Mesodermal cell (in vitro differentiated cells): ENCODE results near the gene CPEB4. TPM values are rescaled to one million over a fixed set of nuclear protein-coding genes. Genes with fewer than 3 reads are reported as not detected.

ENCODE experiments used
- H3K27ac ChIP-seq: 2 replicates; pipeline ENCODE4 v1.7.0; 2013; ENCODE audit warnings: mild to moderate bottlenecking, low read depth, low read length, moderate library complexity; ENCODE audit not compliant: severe bottlenecking
- H3K36me3 ChIP-seq: 2 replicates; pipeline ENCODE4 v1.7.1; 2013; ENCODE audit warnings: mild to moderate bottlenecking, low read length, moderate library complexity; ENCODE audit not compliant: control insufficient read depth, insufficient read depth
- H3K4me1 ChIP-seq: one replicate; pipeline ENCODE4 v1.7.1; 2013; ENCODE audit warnings: mild to moderate bottlenecking, low read length; ENCODE audit not compliant: insufficient read depth, control insufficient read depth, poor library complexity, severe bottlenecking
- H3K4me3 ChIP-seq: 2 replicates; pipeline ENCODE4 v1.7.0; 2013; ENCODE audit warnings: low read length, control low read depth, mild to moderate bottlenecking; ENCODE audit not compliant: insufficient read depth, poor library complexity, severe bottlenecking; ENCODE audit errors: extremely low read depth
- H3K9me3 ChIP-seq: 2 replicates; pipeline ENCODE4 v1.7.1; 2013; ENCODE audit warnings: mild to moderate bottlenecking, low read length, moderate library complexity; ENCODE audit not compliant: control insufficient read depth
- WGBS, 2 experiments: methylation state at CpG; one replicate each; pipeline ENCODE4 v1.1.5; 2013; ENCODE audit warnings: missing lambda C conversion rate in 2 of 2; ENCODE audit not compliant: insufficient coverage in 2 of 2; 5-methylcytosine and 5-hydroxymethylcytosine counted together
- polyA plus RNA-seq, 2 experiments: library from polyadenylated mRNA; stranded (reverse); fragments of 50-300 nt; gene quantifications; one replicate each; pipeline ENCODE4 v1.2.3, GENCODE V29; 2013

Gene CPEB4
- polyA plus RNA-seq (2013, experiment 1 of 2), result 11.6 TPM
- 11.3 TPM for polyA plus RNA-seq (2013, experiment 2 of 2)

- H3K9me3 ChIP-seq, result no peaks in the 10 kb centered on the region
- WGBS, 2 experiments, result 11 to 13% methylated on average over 36 to 46 of the region's 55 CpGs
Measured at GRCh38 chr5:173887610-173888472, at the start of gene CPEB4. Gene CPEB4, plus strand, starts transcription at chr5:173888349. Its CDS starts 1,385 bp downstream, at chr5:173889734.

DNA sequence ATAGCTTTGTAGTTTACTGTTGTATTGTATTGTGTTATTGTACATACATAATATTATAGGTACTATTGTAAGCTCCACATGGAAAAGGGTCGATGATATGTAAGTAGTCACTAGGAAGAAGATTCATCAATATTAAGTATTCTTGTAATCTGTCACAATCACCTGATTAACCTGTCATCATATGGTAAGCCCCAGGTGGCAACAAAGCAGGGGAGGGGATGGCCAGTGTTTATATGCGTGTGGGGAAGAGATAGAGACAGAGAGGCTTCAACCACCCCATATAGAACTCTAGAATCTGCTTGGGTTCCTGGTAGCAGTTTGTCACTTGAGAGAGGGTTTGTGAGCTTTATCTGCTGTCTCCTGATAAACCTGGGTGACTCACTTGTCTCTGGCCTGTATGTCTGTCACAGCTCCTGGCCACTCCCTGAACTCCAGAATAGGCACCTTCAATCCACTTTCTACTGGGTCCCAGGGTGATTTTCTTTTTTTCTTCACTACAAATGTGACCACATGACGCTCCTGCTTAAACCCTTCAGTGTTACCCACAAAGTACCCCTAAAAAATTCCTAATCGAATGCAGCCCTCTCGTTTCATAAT, 48.9 kb upstream of the CPEB4 start:
- Histone ChIP-seq H3K27ac (no peak overlapping the region), H3K36me3 (no peaks in the 10 kb centered on the region), H3K9me3 (no peaks in the 10 kb centered on the region), H3K4me3 (no peak overlapping the region), H3K4me1 (peaks cover 8% of the 10 kb centered on the region)
- 0 to 67% methylated on average over 1 of the region's 5 CpGs for WGBS, 2 experiments

More at GRCh38 chr5:173887610-173888472, at the start of gene CPEB4:
- Histone ChIP-seq H3K27ac (peak within 1 kb of the TSS; percentile 90), H3K4me1 (peaks cover 19% of the 10 kb centered on the region), H3K4me3 (peak within 1 kb of the TSS; percentile 93), H3K36me3 (no peaks in the 10 kb centered on the region)

DNA sequence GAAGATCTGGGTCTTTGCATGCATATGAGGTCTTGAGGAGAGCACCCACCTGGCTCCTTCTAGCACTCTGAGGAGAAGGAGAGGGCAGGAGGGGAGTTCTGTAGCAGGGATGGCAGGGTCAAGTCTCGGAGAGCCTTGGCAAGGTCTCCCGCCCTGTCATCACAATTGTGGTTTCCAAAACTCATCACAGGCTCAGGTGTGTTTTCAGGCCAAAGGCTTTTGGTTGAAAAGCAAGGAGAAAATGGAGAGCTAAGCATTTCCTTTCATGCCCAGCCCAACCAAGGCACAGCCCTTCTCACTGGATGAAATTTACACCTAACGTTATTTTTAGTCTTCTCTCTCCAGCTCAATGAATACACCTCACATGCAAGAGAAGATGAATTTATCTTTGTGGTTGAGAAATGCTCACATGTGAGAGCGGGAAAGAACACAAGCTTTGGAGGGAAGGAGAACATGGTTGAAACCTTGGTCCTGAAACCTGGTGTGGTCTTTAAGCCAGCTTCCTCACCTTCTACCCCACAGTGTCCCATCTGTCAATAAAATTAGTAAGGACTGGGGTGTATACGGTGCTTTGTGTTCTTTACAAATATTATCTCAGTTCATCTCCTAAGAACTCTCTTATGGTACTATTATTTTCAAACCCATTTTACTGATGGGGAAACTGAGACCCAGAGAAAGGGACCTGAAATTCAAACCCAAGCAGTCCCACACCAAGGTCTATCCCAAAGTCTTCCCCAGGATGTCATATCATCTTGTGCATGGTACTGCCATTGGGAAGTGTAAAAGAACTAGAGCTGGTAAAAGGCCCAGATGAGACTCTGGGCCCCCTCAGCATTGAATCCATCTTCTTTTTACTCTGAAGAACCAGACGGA, 47.8 kb upstream of the CPEB4 start:
- Histone ChIP-seq H3K9me3 (no peaks in the 10 kb centered on the region), H3K4me3 (no peak overlapping the region), H3K36me3 (no peaks in the 10 kb centered on the region), H3K27ac (no peak overlapping the region), H3K4me1 (peaks cover 7% of the 10 kb centered on the region)
- WGBS, 2 experiments, result 81 to 89% methylated on average over 3 to 4 of the region's 6 CpGs

- Histone ChIP-seq H3K4me1 (peaks cover 7% of the 10 kb centered on the region), H3K9me3 (no peaks in the 10 kb centered on the region), H3K4me3 (no peak overlapping the region), H3K27ac (no peak overlapping the region), H3K36me3 (no peaks in the 10 kb centered on the region)
- WGBS, 2 experiments, result 92% methylated on average over 2 of the region's 3 CpGs; no CpG with 5 or more reads in 1 of the 2 experiments
Measured at GRCh38 chr5:173841710-173842109, 46.4 kb upstream of the CPEB4 start.

GRCh38 chr5:173843794-173844193, 44.4 kb upstream of the CPEB4 start:
- 63 to 100% methylated on average over 1 to 3 of the region's 3 CpGs for WGBS, 2 experiments
- peaks cover 6% of the 10 kb centered on the region for H3K9me3 ChIP-seq
- no peak overlapping the region for H3K4me3 ChIP-seq
- no peaks in the 10 kb centered on the region for H3K36me3 ChIP-seq
- H3K27ac ChIP-seq, result no peak overlapping the region
- H3K4me1 ChIP-seq, result peaks cover 7% of the 10 kb centered on the region

- WGBS, 2 experiments, result 89 to 91% methylated on average over 3 to 6 of the region's 6 CpGs
Measured at GRCh38 chr5:173845321-173845720, 42.8 kb upstream of the CPEB4 start.

DNA sequence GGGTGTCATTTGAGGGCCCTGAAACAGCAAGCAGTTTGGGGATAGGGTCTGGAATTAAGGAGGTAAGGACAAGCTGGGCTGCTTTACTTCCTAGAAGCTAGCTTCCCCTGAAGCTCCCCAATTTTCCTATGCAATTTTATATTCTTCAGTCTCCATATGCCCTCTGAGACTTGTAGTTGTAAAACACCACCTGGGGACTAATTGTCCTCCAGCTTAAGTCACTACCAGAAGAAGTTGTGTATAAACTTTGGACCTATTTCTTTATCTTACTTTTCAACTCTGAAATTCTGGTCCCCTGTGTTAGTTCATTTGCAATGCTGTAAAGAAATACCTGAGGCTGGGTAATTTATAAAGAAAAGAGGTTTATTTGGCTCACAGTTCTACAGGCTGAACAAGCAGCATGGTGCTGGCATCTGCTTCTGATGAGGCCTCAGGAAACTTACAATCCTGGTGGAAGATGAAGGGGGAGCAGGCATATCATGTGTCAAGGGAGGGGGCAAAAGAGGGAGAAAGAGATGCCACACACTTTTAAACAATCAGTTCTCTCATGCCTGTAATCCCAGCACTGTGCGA, 41.1 kb upstream of the CPEB4 start:
- Histone ChIP-seq H3K4me1 (no peaks in the 10 kb centered on the region), H3K27ac (no peak overlapping the region), H3K4me3 (no peak overlapping the region), H3K36me3 (no peaks in the 10 kb centered on the region), H3K9me3 (peaks cover 12% of the 10 kb centered on the region)
- no CpG with 5 or more reads among the region's 1 CpG for WGBS, 2 experiments

More at GRCh38 chr5:173845321-173845720, 42.8 kb upstream of the CPEB4 start:
- Histone ChIP-seq H3K4me3 (no peak overlapping the region), H3K9me3 (peaks cover 12% of the 10 kb centered on the region), H3K4me1 (no peaks in the 10 kb centered on the region), H3K27ac (no peak overlapping the region), H3K36me3 (no peaks in the 10 kb centered on the region)

DNA sequence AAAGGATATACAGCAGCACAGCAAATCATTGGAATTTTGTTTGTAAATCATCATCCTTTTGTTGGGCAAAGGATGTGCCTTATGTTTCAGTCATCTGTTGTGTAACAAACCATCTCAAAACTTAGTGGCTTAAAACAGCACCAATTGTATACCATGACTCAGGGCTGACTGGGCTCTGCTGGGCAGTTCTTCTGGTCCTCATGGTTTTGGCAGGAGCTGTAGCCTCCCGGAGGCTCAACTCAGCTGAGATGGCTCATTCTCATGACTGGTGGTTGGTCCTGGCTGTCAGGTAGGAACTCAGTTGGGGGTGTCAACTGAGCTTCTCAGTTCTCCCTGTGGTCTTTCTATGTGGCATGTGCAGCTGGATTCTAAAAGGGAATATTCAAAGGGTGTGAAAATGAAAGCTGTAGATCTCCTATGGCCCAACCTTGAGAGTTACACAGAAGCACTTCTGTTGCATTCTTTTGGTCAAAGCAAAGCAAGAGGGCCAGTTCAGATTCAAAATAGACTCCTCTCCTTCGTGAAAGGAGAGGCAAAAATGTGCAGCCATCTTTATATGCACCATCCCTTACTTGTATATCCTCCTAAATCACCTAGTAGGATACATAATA, 39.1 kb upstream of the CPEB4 start:
- WGBS, 2 experiments, result 50 to 60% methylated on average over 1 of the region's 2 CpGs
- no peak overlapping the region for H3K4me3 ChIP-seq
- no peaks in the 10 kb centered on the region for H3K4me1 ChIP-seq
- H3K27ac ChIP-seq, result no peak overlapping the region
- H3K36me3 ChIP-seq, result no peaks in the 10 kb centered on the region
- H3K9me3 ChIP-seq, result peaks cover 12% of the 10 kb centered on the region

DNA sequence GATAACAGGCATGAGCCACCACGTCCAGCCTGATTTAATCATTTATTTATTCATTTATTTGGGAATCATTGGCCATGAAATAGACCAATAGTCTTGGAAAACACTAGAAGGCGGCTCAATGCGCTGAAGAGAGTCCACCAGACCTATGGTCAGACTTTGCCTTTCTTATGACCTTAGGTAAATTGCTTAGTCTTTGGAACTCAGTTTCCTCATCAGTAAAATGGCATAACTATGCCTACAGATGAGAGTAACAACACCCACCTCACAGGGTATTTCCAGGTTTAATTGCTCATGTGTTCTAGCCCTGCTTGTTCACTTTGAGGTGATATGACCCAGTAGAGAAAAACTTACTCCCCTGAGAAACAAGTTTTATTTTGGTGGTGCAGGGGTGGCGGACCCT, 38.2 kb upstream of the CPEB4 start:
- Histone ChIP-seq H3K27ac (no peak overlapping the region), H3K4me1 (peaks cover 3% of the 10 kb centered on the region), H3K4me3 (no peak overlapping the region), H3K36me3 (no peaks in the 10 kb centered on the region), H3K9me3 (peaks cover 12% of the 10 kb centered on the region)
- WGBS, 2 experiments, result 100% methylated on average over 2 of the region's 4 CpGs; no CpG with 5 or more reads in 1 of the 2 experiments

DNA sequence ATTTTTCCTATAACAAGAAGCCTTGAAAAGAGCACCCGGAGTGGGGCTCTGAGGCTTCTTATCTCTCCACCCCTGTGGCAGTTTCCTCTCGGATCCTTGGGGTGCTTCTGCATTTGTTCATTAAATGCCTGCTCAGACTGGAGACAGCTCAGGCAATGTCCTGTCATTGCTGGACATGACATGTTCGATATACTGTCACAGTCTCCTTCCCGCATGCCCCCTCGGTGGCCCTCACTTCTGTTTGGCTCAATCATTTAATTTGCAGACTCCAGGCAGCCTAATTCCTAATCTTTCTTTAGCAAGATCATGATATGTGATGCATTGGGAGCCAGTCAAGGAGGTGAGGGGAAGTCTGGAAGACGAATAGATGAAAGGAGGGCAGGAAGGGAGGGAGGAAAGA, 37.5 kb upstream of the CPEB4 start:
- H3K36me3 ChIP-seq, result no peaks in the 10 kb centered on the region
- no peak overlapping the region for H3K4me3 ChIP-seq
- WGBS, 2 experiments, result 81 to 98% methylated on average over 5 to 6 of the region's 6 CpGs
- no peak overlapping the region for H3K27ac ChIP-seq
- peaks cover 7% of the 10 kb centered on the region for H3K4me1 ChIP-seq
- peaks cover 12% of the 10 kb centered on the region for H3K9me3 ChIP-seq
